HepG2 (cell line): ENCODE data around the gene ANKHD1. TPM values are rescaled to one million over a fixed set of nuclear protein-coding genes. Genes with fewer than 3 reads are reported as not detected.

ENCODE experiments used
- ATAC-seq: fragments of 200-7000 bp; cut with Tn5 transposase; 3 replicates; pipeline ENCODE4 v1.9.1; 2020; ENCODE audit warnings: mild to moderate bottlenecking, moderate library complexity
- BruUV-seq: library from RNA; stranded (reverse); fragments of 400-500 nt; replicated peaks from 2 replicates; lab custom pipeline; 2021; lab: Mats Ljungman, UMichigan
- CTCF ChIA-PET: fragments of 300-600 bp; formaldehyde crosslinking; extraction: SDS; loops from one replicate; lab custom pipeline; 2021; ENCODE audit warnings: low total read pairs, inconsistent platforms, low intra/inter-chr PET ratio; lab: Yijun Ruan, JAX
- POLR2A ChIA-PET: fragments of 350-600 bp; sonication (Branson Sonifier 250); formaldehyde crosslinking; loops from one replicate; lab custom pipeline; 2020; ENCODE audit warnings: antibody characterized with exemption, inconsistent platforms; lab: Yijun Ruan, JAX
- DNase-seq: peaks from one replicate; pipeline ENCODE4 v3.0.0-alpha.2; 2015; ENCODE audit warnings: low spot score
- FAIRE-seq: peaks from 3 replicates; lab custom pipeline; 2011; peaks lifted over from hg19 to GRCh38; lab: Jason Lieb, UNC
- H2AFZ ChIP-seq: one replicate; pipeline ENCODE4 v1.6.1; 2011; ENCODE audit warnings: low read length, inconsistent platforms
- H3K27ac ChIP-seq: fragments of 300-600 bp; 3 replicates; pipeline ENCODE4 v1.8.0; 2011; ENCODE audit warnings: mixed run types, mild to moderate bottlenecking, mixed read lengths, low read length, inconsistent platforms; ENCODE audit not compliant: insufficient read depth; ENCODE audit errors: extremely low read length
- H3K27me3 ChIP-seq, 2 experiments: fragments of 200-600 bp in 1 of 2; 2 replicates in 1 of 2; 3 replicates in 1 of 2; pipeline versions ENCODE4 v1.6.0 to v1.8.0; 2011; ENCODE audit warnings: low read length in 2 of 2, mild to moderate bottlenecking in 2 of 2, moderate library complexity in 2 of 2, inconsistent platforms in 1 of 2; ENCODE audit not compliant: insufficient read depth in 2 of 2, control insufficient read depth in 1 of 2
- H3K36me3 ChIP-seq, 2 experiments: fragments of 200-600 bp in 1 of 2; replicated peaks in 1 of 2; 2 replicates in 1 of 2; 3 replicates in 1 of 2; pipeline versions ENCODE4 v1.5.1 to v1.8.0; 2011; ENCODE audit warnings: low read length in 2 of 2, inconsistent platforms in 1 of 2; ENCODE audit not compliant: insufficient read depth in 2 of 2, control insufficient read depth in 1 of 2
- H3K4me1 ChIP-seq: 2 replicates; pipeline ENCODE4 v1.5.1; 2012; ENCODE audit warnings: low read length, inconsistent platforms; ENCODE audit not compliant: insufficient read depth
- H3K4me2 ChIP-seq: 2 replicates; pipeline ENCODE4 v1.6.0; 2011; ENCODE audit warnings: low read depth, low read length, inconsistent platforms
- H3K4me3 ChIP-seq, 3 experiments: fragments of 200-600 bp in 1 of 3; sonication (generic), shearing (Covaris generic) in 1 of 3; replicated peaks in 1 of 3; 2 replicates each; pipeline ENCODE4 v1.5.1; 2011 to 2016; ENCODE audit warnings: low read length in 3 of 3, inconsistent platforms in 2 of 3, low read depth in 2 of 3, mild to moderate bottlenecking in 2 of 3, control low read depth in 1 of 3, mixed read lengths in 1 of 3; ENCODE audit not compliant: insufficient read depth in 1 of 3
- H3K79me2 ChIP-seq: one replicate; pipeline ENCODE4 v1.6.1; 2011; ENCODE audit warnings: low read length, inconsistent platforms; ENCODE audit not compliant: insufficient read depth
- H3K9ac ChIP-seq: 2 replicates; pipeline ENCODE4 v1.6.0; 2011; ENCODE audit warnings: mild to moderate bottlenecking, low read depth, low read length, inconsistent platforms; ENCODE audit not compliant: insufficient read depth
- H3K9me3 ChIP-seq: 2 replicates; pipeline ENCODE4 v1.5.1; 2012; ENCODE audit warnings: mild to moderate bottlenecking, low read length
- H4K20me1 ChIP-seq: 2 replicates; pipeline ENCODE4 v1.6.0; 2011; ENCODE audit warnings: inconsistent platforms, mild to moderate bottlenecking, low read length, moderate library complexity; ENCODE audit not compliant: insufficient read depth
- ATAD3A ChIP-seq: sonication (generic); formaldehyde crosslinking; IDR thresholded peaks from 2 replicates; pipeline ENCODE4 v1.4.0; 2020; ENCODE audit warnings: missing genetic modification reagents
- FOXM1 ChIP-seq: sonication (generic); formaldehyde crosslinking; IDR thresholded peaks from 2 replicates; pipeline ENCODE4 v1.5.0; 2020; ENCODE audit warnings: missing genetic modification reagents
- PHF5A ChIP-seq: IDR thresholded peaks from one replicate; pipeline ENCODE4 v1.6.1; 2018; ENCODE audit warnings: low read depth, missing genetic modification reagents; ENCODE audit not compliant: unreplicated experiment
- SP5 ChIP-seq: IDR thresholded peaks from 2 replicates; pipeline ENCODE4 v1.6.1; 2016; ENCODE audit warnings: low read depth, borderline replicate concordance
- ZNF331 ChIP-seq: sonication (generic); formaldehyde crosslinking; IDR thresholded peaks from 2 replicates; pipeline ENCODE4 v1.4.0; 2020; ENCODE audit warnings: missing genetic modification reagents
- WGBS: methylation state at CpG from one replicate; pipeline ENCODE4 v1.1.6; 2017; ENCODE audit warnings: low lambda C conversion rate; 5-methylcytosine and 5-hydroxymethylcytosine counted together
- in situ Hi-C: cut with HindIII; loops from 2 replicates; pipeline ENCODE4 v1.10.0; 2017; ENCODE audit warnings: low pct_unique_long_range_greater_than_20kb; ENCODE audit not compliant: extremely low pct_ligation_motif_present
- intact Hi-C: fragments of 100-400 bp; cut with micrococcal nuclease; formaldehyde crosslinking; loops from one replicate; pipeline ENCODE4 v1.10.0; 2022; ENCODE audit not compliant: unreplicated experiment
- polyA plus RNA-seq, 8 experiments: library from polyadenylated mRNA; depleted of rRNA in 3 of 8; stranded (reverse) in 7 of 8; unstranded in 1 of 8; fragments of >200 nt; fragmentation: Illumina TruSeq in 4 of 8; extraction: Trizol in 4 of 8; gene quantifications; 2 replicates each; pipeline versions ENCODE4 v1.2.1 to v1.2.3, GENCODE V29; 2011 to 2016; ENCODE audit warnings: low read depth in 4 of 8, missing spikeins in 1 of 8, mixed read lengths in 1 of 8; ENCODE audit not compliant: insufficient read depth in 1 of 8
- total RNA-seq, 5 experiments: library from RNA; depleted of rRNA; stranded (reverse); fragments of >200 nt; fragmentation: Illumina TruSeq; extraction: Trizol; gene quantifications; 2 replicates each; pipeline ENCODE4 v1.2.3, GENCODE V29; 2016; ENCODE audit warnings: low read depth in 1 of 5
- TF ChIP-seq, protein P1 (sequence below): sonication (generic); formaldehyde crosslinking; IDR thresholded peaks from 2 replicates; pipeline ENCODE4 v1.4.0; 2020; ENCODE audit warnings: missing genetic modification reagents

ANKHD1 gene
- total and polyA plus RNA-seq, 2 of the 13 experiments (the other 11 are each of a cell fraction or from before 2014, with no cell fraction given) = 69.9 to 82.0 TPM

DNA sequence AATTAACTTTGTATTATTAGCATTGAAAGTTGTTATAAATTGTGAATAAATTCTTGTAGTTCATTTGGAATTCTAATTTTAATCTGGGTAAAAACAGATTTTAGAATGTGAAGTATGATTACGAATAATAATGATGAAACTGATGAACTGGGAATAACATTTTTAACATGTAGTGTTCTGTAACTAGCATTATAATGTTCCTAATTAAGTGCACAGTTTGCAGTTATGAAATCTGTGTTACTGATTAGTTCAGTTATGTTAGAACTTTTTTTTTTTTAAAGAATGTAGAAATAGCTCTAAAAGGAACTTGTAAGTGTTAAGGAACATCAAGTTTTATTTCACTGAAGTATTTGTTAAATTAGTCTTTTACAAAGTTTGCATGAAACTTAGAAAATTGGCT lies 97.0 kb downstream of the ANKHD1 start (continued):
- TF ChIP-seq FOXM1 (CRISPR knock-in tag) (no peak), ATAD3A (CRISPR knock-in tag) (no peak)

GRCh38 chr5:140502834-140503233 lies 101.2 kb downstream of the ANKHD1 start:
- Histone ChIP-seq H3K27ac (no peak overlapping the region), H3K9ac (no peak overlapping the region), H2AFZ (no peak overlapping the region), H3K9me3 (no peaks in the 10 kb centered on the region), H4K20me1 (no peaks in the 10 kb centered on the region), H3K4me2 (no peak overlapping the region), H3K4me1 (peaks cover 5% of the 10 kb centered on the region), H3K27me3 (no peaks in the 10 kb centered on the region), H3K36me3 (peaks cover 7 to 31% of the 10 kb centered on the region in 2 experiments; a peak in 4 of 5 replicates)
- CTCF ChIA-PET = no interaction called here
- ATAC-seq (no peak), FAIRE-seq (no peak)
- in situ Hi-C loops = no loop called here
- WGBS = 95% methylated on average over 2 of the region's 2 CpGs
- BruUV-seq = no TSS peak
- no peak for TF ChIP-seq ZNF331 (CRISPR knock-in tag)
- TF ChIP-seq SP5 (CRISPR knock-in tag) = no peak
- TF ChIP-seq, protein P1, sequence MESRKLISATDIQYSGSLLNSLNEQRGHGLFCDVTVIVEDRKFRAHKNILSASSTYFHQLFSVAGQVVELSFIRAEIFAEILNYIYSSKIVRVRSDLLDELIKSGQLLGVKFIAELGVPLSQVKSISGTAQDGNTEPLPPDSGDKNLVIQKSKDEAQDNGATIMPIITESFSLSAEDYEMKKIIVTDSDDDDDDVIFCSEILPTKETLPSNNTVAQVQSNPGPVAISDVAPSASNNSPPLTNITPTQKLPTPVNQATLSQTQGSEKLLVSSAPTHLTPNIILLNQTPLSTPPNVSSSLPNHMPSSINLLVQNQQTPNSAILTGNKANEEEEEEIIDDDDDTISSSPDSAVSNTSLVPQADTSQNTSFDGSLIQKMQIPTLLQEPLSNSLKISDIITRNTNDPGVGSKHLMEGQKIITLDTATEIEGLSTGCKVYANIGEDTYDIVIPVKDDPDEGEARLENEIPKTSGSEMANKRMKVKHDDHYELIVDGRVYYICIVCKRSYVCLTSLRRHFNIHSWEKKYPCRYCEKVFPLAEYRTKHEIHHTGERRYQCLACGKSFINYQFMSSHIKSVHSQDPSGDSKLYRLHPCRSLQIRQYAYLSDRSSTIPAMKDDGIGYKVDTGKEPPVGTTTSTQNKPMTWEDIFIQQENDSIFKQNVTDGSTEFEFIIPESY (CRISPR knock-in tag) = no peak
- no peak for TF ChIP-seq PHF5A
- TF ChIP-seq, all 625 proteins: peak for 0
- intact Hi-C loops = no loop called here
- no peak for DNase-seq
- no peaks in the 10 kb centered on the region for H3K79me2 ChIP-seq
- no peak overlapping the region for H3K4me3 ChIP-seq
- POLR2A ChIA-PET = no interaction called here
